Measurements from ENCODE around the gene SCFD2. TPM values are rescaled to one million over a fixed set of nuclear protein-coding genes. Genes with fewer than 3 reads are reported as not detected.
"Not testable (repeated sequence)": the region's sequence is repeated elsewhere in the genome, so short reads cannot be mapped to it uniquely, and the experiment has no call there.

SCFD2 gene
- total and polyA plus RNA-seq, 2 of the 8 experiments (the other 6 are each of a cell fraction or from before 2014, with no cell fraction given): 6.2 to 10.2 TPM

GRCh38 chr4:53057108-53057507, 308.8 kb downstream of the SCFD2 start:
- H2AK5ac ChIP-seq (ENCODE audit: low read depth, low read length); H2BK20ac ChIP-seq (ENCODE audit: low read length); H3K18ac ChIP-seq (ENCODE audit: extremely low read depth, low read length); POLR2A ChIA-PET (ENCODE audit: partially characterized antibody); H4K91ac ChIP-seq (replicated peaks; ENCODE audit: insufficient read length, low read length); H3K27ac ChIP-seq (ENCODE audit: low read depth, low read length); H3K4me2 ChIP-seq (ENCODE audit: insufficient read depth in 1 of 2, low read depth in 2 of 2, low read length in 2 of 2); H3K23ac ChIP-seq (ENCODE audit: insufficient read length); FAIRE-seq; H3K79me2 ChIP-seq (ENCODE audit: control insufficient read depth in 1 of 2, insufficient read depth in 2 of 2, low read length in 2 of 2); H3K4me3 ChIP-seq (ENCODE audit: extremely low read depth in 1 of 4, insufficient read depth in 2 of 4, low read depth in 3 of 4, low read length in 4 of 4); DNase-seq (ENCODE audit: low read depth in 1 of 2, low spot score in 2 of 2); H2BK5ac ChIP-seq (ENCODE audit: low read depth, low read length); H3K9ac ChIP-seq (replicated peaks in 1 of 4; ENCODE audit: extremely low read depth in 1 of 4, low read depth in 3 of 4, low read length in 3 of 4); H4K8ac ChIP-seq (ENCODE audit: extremely low read depth, insufficient read depth, low read length); H3K36me3 ChIP-seq (ENCODE audit: control insufficient read depth in 2 of 4, insufficient read depth in 4 of 4, low read length in 3 of 4); H3K27me3 ChIP-seq (replicated peaks in 1 of 4; ENCODE audit: control insufficient read depth in 3 of 4, extremely low read depth in 1 of 4, insufficient read depth in 3 of 4, low read length in 3 of 4); H2AFZ ChIP-seq (ENCODE audit: low read length); H2BK12ac ChIP-seq (ENCODE audit: low read depth, low read length); H4K5ac ChIP-seq (ENCODE audit: insufficient read length, low read depth, low read length); H3K79me1 ChIP-seq (ENCODE audit: low read depth, low read length); H2BK120ac ChIP-seq (replicated peaks; ENCODE audit: low read depth, low read length); H3K56ac ChIP-seq (replicated peaks; ENCODE audit: insufficient read length, low read depth, low read length); H2BK15ac ChIP-seq (ENCODE audit: low read length); H3K4me1 ChIP-seq (replicated peaks in 1 of 4; ENCODE audit: control insufficient read depth in 3 of 4, insufficient read depth in 4 of 4, low read length in 3 of 4); H3K23me2 ChIP-seq (ENCODE audit: low read depth, low read length); CTCF ChIA-PET (ENCODE audit: partially characterized antibody); H3K9me3 ChIP-seq (ENCODE audit: insufficient read depth in 2 of 2, low read depth in 1 of 2, low read length in 1 of 2); H4K20me1 ChIP-seq (replicated peaks in 1 of 2; ENCODE audit: control insufficient read depth in 1 of 2, insufficient read depth in 2 of 2, low read length in 2 of 2); H3K14ac ChIP-seq (ENCODE audit: insufficient read length); H3K4ac ChIP-seq (replicated peaks; ENCODE audit: insufficient read length, low read depth, low read length): not testable (repeated sequence)
- WGBS, 2 experiments (ENCODE audit: extremely low coverage in 1 of 2, insufficient coverage in 1 of 2, insufficient read length in 1 of 2, insufficient replicate concordance in 2 of 2, low coverage in 1 of 2, low lambda C conversion rate in 2 of 2, missing lambda C conversion rate in 1 of 2): 87% methylated on average over 2 of the region's 2 CpGs; no CpG with 5 or more reads in 1 of the 2 experiments

Data from H1 (cell line).